Osteocyte (in vitro differentiated cells): ENCODE results near the gene ZNF524. TPM values are rescaled to one million over a fixed set of nuclear protein-coding genes. Genes with fewer than 3 reads are reported as not detected.

ENCODE experiments used
- DNase-seq: peaks from one replicate; pipeline ENCODE4 v3.0.0; 2021; ENCODE audit warnings: mixed read lengths; ENCODE audit not compliant: unreplicated experiment; ENCODE audit errors: extremely low spot score
- H3K27ac Mint-ChIP-seq: one replicate; pipeline ENCODE4 v1.8.0; 2021; ENCODE audit warnings: mild to moderate bottlenecking, mixed read lengths; ENCODE audit not compliant: unreplicated experiment
- H3K27me3 Mint-ChIP-seq: one replicate; pipeline ENCODE4 v1.8.0; 2021; ENCODE audit warnings: mixed read lengths; ENCODE audit not compliant: unreplicated experiment
- H3K36me3 Mint-ChIP-seq: one replicate; pipeline ENCODE4 v1.8.0; 2021; ENCODE audit warnings: mixed read lengths; ENCODE audit not compliant: unreplicated experiment
- H3K4me1 Mint-ChIP-seq: one replicate; pipeline ENCODE4 v1.8.0; 2021; ENCODE audit warnings: mixed read lengths; ENCODE audit not compliant: unreplicated experiment
- H3K4me3 Mint-ChIP-seq: one replicate; pipeline ENCODE4 v1.8.0; 2021; ENCODE audit warnings: mild to moderate bottlenecking, moderate library complexity, mixed read lengths; ENCODE audit not compliant: unreplicated experiment
- H3K9me3 Mint-ChIP-seq: one replicate; pipeline ENCODE4 v1.8.0; 2021; ENCODE audit warnings: mixed read lengths; ENCODE audit not compliant: unreplicated experiment
- CTCF ChIP-seq: fragments of 200-600 bp; sonication (generic); IDR thresholded peaks from 2 replicates; pipeline ENCODE4 v1.5.0; 2021; ENCODE audit warnings: antibody characterized with exemption, mild to moderate bottlenecking, moderate library complexity
- total RNA-seq: library from RNA; stranded (reverse); gene quantifications from 2 replicates; pipeline ENCODE4 v1.2.1, GENCODE V29; 2021

ZNF524 gene
- total RNA-seq, 1 donor from 2014 or later = 15.5 TPM

GRCh38 chr19:55613930-55614710, 14.0 kb downstream of the ZNF524 start:
- TF ChIP-seq CTCF = no peak
- no peaks in the 10 kb centered on the region for H3K4me1 Mint-ChIP-seq
- H3K4me3 Mint-ChIP-seq = no peak overlapping the region
- no peak overlapping the region for H3K27ac Mint-ChIP-seq
- peaks cover 17% of the 10 kb centered on the region for H3K36me3 Mint-ChIP-seq
- no peak for DNase-seq
- no peaks in the 10 kb centered on the region for H3K9me3 Mint-ChIP-seq
- no peaks in the 10 kb centered on the region for H3K27me3 Mint-ChIP-seq

DNA sequence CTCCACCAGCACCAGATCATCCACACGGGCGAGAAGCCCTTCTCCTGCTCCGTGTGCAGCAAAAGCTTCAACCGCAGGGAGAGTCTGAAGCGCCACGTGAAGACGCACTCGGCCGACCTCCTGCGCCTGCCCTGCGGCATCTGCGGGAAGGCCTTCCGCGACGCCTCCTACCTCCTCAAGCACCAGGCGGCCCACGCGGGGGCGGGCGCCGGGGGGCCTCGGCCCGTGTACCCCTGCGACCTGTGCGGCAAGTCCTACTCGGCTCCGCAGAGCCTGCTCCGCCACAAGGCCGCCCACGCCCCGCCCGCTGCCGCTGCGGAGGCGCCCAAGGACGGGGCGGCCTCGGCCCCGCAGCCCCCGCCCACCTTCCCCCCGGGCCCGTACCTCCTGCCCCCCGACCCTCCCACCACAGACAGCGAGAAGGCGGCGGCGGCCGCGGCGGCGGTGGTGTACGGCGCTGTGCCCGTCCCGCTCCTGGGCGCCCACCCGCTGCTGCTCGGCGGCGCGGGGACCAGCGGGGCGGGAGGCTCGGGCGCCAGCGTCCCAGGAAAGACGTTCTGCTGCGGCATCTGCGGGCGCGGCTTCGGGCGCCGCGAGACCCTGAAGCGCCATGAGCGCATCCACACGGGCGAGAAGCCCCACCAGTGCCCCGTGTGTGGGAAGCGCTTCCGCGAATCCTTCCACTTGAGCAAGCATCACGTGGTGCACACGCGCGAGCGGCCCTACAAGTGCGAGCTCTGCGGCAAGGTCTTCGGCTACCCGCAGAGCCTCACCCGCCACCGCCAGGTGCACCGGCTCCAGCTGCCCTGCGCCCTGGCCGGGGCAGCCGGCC, 14.8 kb downstream of the ZNF524 start:
- Mint-ChIP-seq H3K27me3 (no peaks in the 10 kb centered on the region), H3K36me3 (peaks cover 10% of the 10 kb centered on the region), H3K27ac (no peak overlapping the region), H3K4me3 (no peak overlapping the region), H3K4me1 (no peaks in the 10 kb centered on the region), H3K9me3 (no peaks in the 10 kb centered on the region)
- DNase-seq = no peak
- no peak for TF ChIP-seq CTCF

DNA sequence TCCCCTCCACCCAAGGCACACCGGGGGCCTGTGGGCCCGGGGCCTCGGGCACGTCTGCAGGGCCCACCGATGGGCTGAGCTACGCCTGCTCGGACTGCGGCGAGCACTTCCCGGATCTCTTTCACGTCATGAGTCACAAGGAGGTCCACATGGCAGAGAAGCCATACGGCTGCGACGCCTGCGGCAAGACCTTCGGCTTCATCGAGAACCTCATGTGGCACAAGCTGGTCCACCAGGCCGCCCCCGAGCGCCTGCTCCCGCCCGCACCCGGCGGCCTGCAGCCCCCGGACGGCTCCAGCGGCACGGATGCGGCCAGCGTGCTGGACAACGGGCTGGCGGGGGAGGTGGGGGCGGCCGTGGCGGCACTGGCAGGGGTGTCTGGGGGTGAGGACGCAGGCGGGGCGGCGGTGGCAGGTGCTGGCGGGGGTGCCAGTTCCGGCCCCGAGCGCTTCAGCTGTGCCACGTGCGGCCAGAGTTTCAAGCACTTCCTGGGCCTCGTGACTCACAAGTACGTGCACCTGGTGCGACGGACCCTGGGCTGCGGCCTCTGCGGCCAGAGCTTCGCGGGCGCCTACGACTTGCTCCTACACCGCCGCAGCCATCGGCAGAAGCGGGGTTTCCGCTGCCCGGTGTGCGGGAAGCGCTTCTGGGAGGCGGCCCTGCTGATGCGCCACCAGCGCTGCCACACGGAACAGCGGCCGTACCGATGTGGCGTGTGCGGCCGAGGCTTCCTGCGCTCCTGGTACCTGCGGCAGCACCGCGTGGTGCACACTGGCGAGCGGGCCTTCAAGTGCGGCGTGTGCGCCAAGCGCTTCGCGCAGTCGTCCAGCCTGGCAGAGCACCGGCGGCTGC, 15.7 kb downstream of the ZNF524 start:
- H3K27me3 Mint-ChIP-seq = no peaks in the 10 kb centered on the region
- H3K36me3 Mint-ChIP-seq = peaks cover 9% of the 10 kb centered on the region
- H3K27ac Mint-ChIP-seq = no peak overlapping the region
- TF ChIP-seq CTCF = no peak
- no peak overlapping the region for H3K4me3 Mint-ChIP-seq
- no peak for DNase-seq
- H3K9me3 Mint-ChIP-seq = no peaks in the 10 kb centered on the region
- no peaks in the 10 kb centered on the region for H3K4me1 Mint-ChIP-seq

- TF ChIP-seq CTCF = no peak
- no peaks in the 10 kb centered on the region for H3K9me3 Mint-ChIP-seq
Observed at GRCh38 chr19:55616395-55616875, 16.3 kb downstream of the ZNF524 start.

More at GRCh38 chr19:55616395-55616875, 16.3 kb downstream of the ZNF524 start:
- Mint-ChIP-seq H3K36me3 (peaks cover 9% of the 10 kb centered on the region), H3K4me1 (no peaks in the 10 kb centered on the region), H3K27me3 (no peaks in the 10 kb centered on the region), H3K4me3 (no peak overlapping the region), H3K27ac (no peak overlapping the region)
- no peak for DNase-seq
